Inflammatory macrophage (primary cell): ENCODE results near the gene HOTAIR.

Source experiments
- DNase-seq, 2 donors: peaks; one replicate each; pipeline ENCODE4 v3.0.0-alpha.2; 2020 to 2022

HOTAIR gene

GRCh38 chr12:53958128-53958527, 16.6 kb downstream of the HOTAIR start:
- no peak for DNase-seq

- no peak for DNase-seq
These were observed 17.7 kb downstream of the HOTAIR start for GRCh38 chr12:53956914-53957536.

GRCh38 chr12:53956251-53956887, 18.4 kb downstream of the HOTAIR start:
- no peak for DNase-seq

- no peak for DNase-seq
These were observed 18.9 kb downstream of the HOTAIR start for GRCh38 chr12:53955776-53956250.

- no peak for DNase-seq
These were observed 19.5 kb downstream of the HOTAIR start for GRCh38 chr12:53955036-53955775.

- DNase-seq, result no peak
These were observed 20.1 kb downstream of the HOTAIR start, which contains the start of gene HOXC12 for GRCh38 chr12:53954694-53955035. Gene HOXC12, plus strand, starts transcription at chr12:53954903. Its CDS starts 27 bp downstream, at chr12:53954930.

- no peak for DNase-seq
These were observed 20.7 kb downstream of the HOTAIR start for GRCh38 chr12:53953831-53954693.

- DNase-seq, result no peak
These were observed 21.7 kb downstream of the HOTAIR start for GRCh38 chr12:53952871-53953734.

GRCh38 chr12:53952335-53952694, 22.4 kb downstream of the HOTAIR start:
- DNase-seq, result no peak

- DNase-seq, result no peak
These were observed 23.0 kb downstream of the HOTAIR start for GRCh38 chr12:53951577-53952334.

GRCh38 chr12:53950789-53951576, 23.8 kb downstream of the HOTAIR start:
- DNase-seq, result no peak

GRCh38 chr12:53950437-53950773, 24.3 kb downstream of the HOTAIR start:
- no peak for DNase-seq

GRCh38 chr12:53949631-53950436, 24.9 kb downstream of the HOTAIR start:
- DNase-seq, result no peak

- DNase-seq, result no peak
These were observed 25.8 kb downstream of the HOTAIR start for GRCh38 chr12:53948650-53949593.

- DNase-seq, result no peak
These were observed 27.0 kb downstream of the HOTAIR start for GRCh38 chr12:53947743-53948142.

GRCh38 chr12:53944907-53945847, 29.6 kb downstream of the HOTAIR start:
- DNase-seq, result no peak

GRCh38 chr12:53944209-53944608, 30.5 kb downstream of the HOTAIR start:
- DNase-seq, result no peak
